A549 (cell line): ENCODE measurements around the gene TAS1R3. TPM values are rescaled to one million over a fixed set of nuclear protein-coding genes. Genes with fewer than 3 reads are reported as not detected.

Experiments used
- BHLHE40 ChIP-seq: IDR thresholded peaks from 2 replicates; pipeline ENCODE4 v1.6.1; 2012; ENCODE audit warnings: low read depth, low read length, inconsistent platforms
- CBX2 ChIP-seq: fragments of 200-600 bp; sonication (generic); IDR thresholded peaks from 2 replicates; pipeline ENCODE4 v1.6.1; 2016; ENCODE audit warnings: low read depth, mild to moderate bottlenecking, borderline replicate concordance
- CHD2 ChIP-seq: fragments of 150-350 bp; IDR thresholded peaks from 2 replicates; pipeline ENCODE4 v1.6.1; 2014; ENCODE audit warnings: low read length; ENCODE audit not compliant: partially characterized antibody
- CHD4 ChIP-seq: fragments of 200-600 bp; sonication (generic); IDR thresholded peaks from 2 replicates; pipeline ENCODE4 v1.6.1; 2016; ENCODE audit warnings: antibody characterized with exemption, mild to moderate bottlenecking, borderline replicate concordance
- EP300 ChIP-seq, 2 experiments: fragments of >200 bp; sonication (Bioruptor Twin); formaldehyde crosslinking; IDR thresholded peaks; 2 replicates in 1 of 2; 3 replicates in 1 of 2; pipeline ENCODE4 v1.6.1; 2016 to 2017
- FOSB ChIP-seq: fragments of 250-450 bp; sonication (Bioruptor Pico); IDR thresholded peaks from 2 replicates; pipeline ENCODE4 v1.5.0; 2020; ENCODE audit warnings: mild to moderate bottlenecking, moderate library complexity
- GATA3 ChIP-seq: IDR thresholded peaks from 2 replicates; pipeline ENCODE4 v1.6.1; 2012; ENCODE audit warnings: borderline replicate concordance
- HDAC2 ChIP-seq: fragments of 200-600 bp; sonication (generic); IDR thresholded peaks from 2 replicates; pipeline ENCODE4 v1.6.1; 2016
- HES2 ChIP-seq: fragments of >200 bp; sonication (Bioruptor Twin); formaldehyde crosslinking; IDR thresholded peaks from 2 replicates; pipeline ENCODE4 v1.6.1; 2016
- HEYL ChIP-seq: fragments of 250-450 bp; sonication (Bioruptor Pico); IDR thresholded peaks from 2 replicates; pipeline ENCODE4 v1.8.0; 2021; ENCODE audit warnings: mild to moderate bottlenecking, moderate library complexity
- HOXA7 ChIP-seq: fragments of 250-450 bp; sonication (Bioruptor Pico); IDR thresholded peaks from 2 replicates; pipeline ENCODE4 v1.5.0; 2020; ENCODE audit warnings: mild to moderate bottlenecking, moderate library complexity
- HOXB5 ChIP-seq: fragments of 250-450 bp; sonication (Bioruptor Pico); IDR thresholded peaks from 2 replicates; pipeline ENCODE4 v1.5.0; 2020; ENCODE audit warnings: mild to moderate bottlenecking, moderate library complexity
- JUN ChIP-seq, 2 experiments: fragments of >200 bp; sonication (Bioruptor Twin); formaldehyde crosslinking; IDR thresholded peaks; 2 replicates in 1 of 2; 3 replicates in 1 of 2; pipeline ENCODE4 v1.6.1; 2016 to 2017
- KDM1A ChIP-seq: fragments of 200-600 bp; sonication (generic); IDR thresholded peaks from 2 replicates; pipeline ENCODE4 v1.6.1; 2016; ENCODE audit warnings: low read depth, mild to moderate bottlenecking
- MAFK ChIP-seq: fragments of 450-650 bp; IDR thresholded peaks from 2 replicates; pipeline ENCODE4 v1.6.1; 2014; ENCODE audit not compliant: partially characterized antibody
- MAX ChIP-seq: IDR thresholded peaks from 2 replicates; pipeline ENCODE4 v1.6.1; 2012
- MAZ ChIP-seq: fragments of 150-350 bp; IDR thresholded peaks from 2 replicates; pipeline ENCODE4 v1.6.1; 2014; ENCODE audit warnings: antibody characterized with exemption, low read depth, low read length, borderline replicate concordance
- NFE2L2 ChIP-seq: fragments of 150-350 bp; conservative IDR thresholded peaks from 2 replicates; pipeline ENCODE4 v1.6.1; 2014; ENCODE audit warnings: low read length
- NR3C1 ChIP-seq: fragments of >200 bp; sonication (Bioruptor Twin); formaldehyde crosslinking; IDR thresholded peaks from 3 replicates; pipeline ENCODE4 v1.6.1; 2017
- PBX3 ChIP-seq: IDR thresholded peaks from 2 replicates; pipeline ENCODE4 v1.6.1; 2012
- POLR2A ChIP-seq: IDR thresholded peaks from 2 replicates; pipeline ENCODE4 v1.6.1; 2012; ENCODE audit warnings: mild to moderate bottlenecking, low read length
- RARB ChIP-seq: fragments of 250-450 bp; sonication (Bioruptor Pico); IDR thresholded peaks from 2 replicates; pipeline ENCODE4 v1.8.0; 2021; ENCODE audit warnings: mild to moderate bottlenecking, moderate library complexity
- RCOR1 ChIP-seq: fragments of 150-350 bp; IDR thresholded peaks from 2 replicates; pipeline ENCODE4 v1.6.1; 2014; ENCODE audit warnings: antibody characterized with exemption, low read length, low read depth
- REST ChIP-seq: fragments of 200-600 bp; sonication (generic); IDR thresholded peaks from 2 replicates; pipeline ENCODE4 v1.6.1; 2016; ENCODE audit warnings: antibody characterized with exemption, mild to moderate bottlenecking, moderate library complexity
- SMC3 ChIP-seq: fragments of >200 bp; sonication (Bioruptor Twin); formaldehyde crosslinking; IDR thresholded peaks from 3 replicates; pipeline ENCODE4 v1.6.1; 2018; ENCODE audit warnings: inconsistent platforms
- SREBF2 ChIP-seq: fragments of 450-650 bp; IDR thresholded peaks from 2 replicates; pipeline ENCODE4 v1.6.1; 2014; ENCODE audit warnings: mild to moderate bottlenecking, moderate library complexity
- TFCP2L1 ChIP-seq: fragments of 250-450 bp; sonication (Bioruptor Pico); IDR thresholded peaks from 2 replicates; pipeline ENCODE4 v1.5.0; 2021; ENCODE audit warnings: mild to moderate bottlenecking
- TP53 ChIP-seq: fragments of 250-450 bp; sonication (Bioruptor Pico); IDR thresholded peaks from 2 replicates; pipeline ENCODE4 v1.5.0; 2021; ENCODE audit warnings: mild to moderate bottlenecking, moderate library complexity
- ZNF302 ChIP-seq: fragments of 250-450 bp; sonication (Bioruptor Pico); IDR thresholded peaks from 2 replicates; pipeline ENCODE4 v1.9.0; 2021; ENCODE audit warnings: inconsistent platforms, mild to moderate bottlenecking, moderate library complexity
- ZSCAN20 ChIP-seq: fragments of 250-450 bp; sonication (Bioruptor Pico); IDR thresholded peaks from 2 replicates; pipeline ENCODE4 v1.8.0; 2022; ENCODE audit warnings: mild to moderate bottlenecking, moderate library complexity
- polyA plus RNA-seq, 4 experiments: library from polyadenylated mRNA; depleted of rRNA in 3 of 4; stranded (reverse); fragments of >200 nt; fragmentation: RNase III in 1 of 4; extraction: RNeasy Plus Mini Kit Qiagen cat#74134 plus additional on column Dnase treatment in 1 of 4; gene quantifications; 2 replicates in 3 of 4; 3 replicates in 1 of 4; pipeline ENCODE4 v1.2.3, GENCODE V29; 2011 to 2017
- TF ChIP-seq, protein P1 (sequence below): fragments of 150-350 bp; IDR thresholded peaks from 2 replicates; pipeline ENCODE4 v1.6.1; 2014; ENCODE audit warnings: low read depth, mild to moderate bottlenecking, low read length
- TF ChIP-seq, protein P2 (sequence below): fragments of 450-650 bp; IDR thresholded peaks from 2 replicates; pipeline ENCODE4 v1.6.1; 2014; ENCODE audit warnings: antibody characterized with exemption
- TF ChIP-seq, protein P3 (sequence below): fragments of >200 bp; sonication (Bioruptor Twin); formaldehyde crosslinking; IDR thresholded peaks from 3 replicates; pipeline ENCODE4 v1.6.1; 2016
- TF ChIP-seq, protein P4 (sequence below): fragments of 250-450 bp; sonication (Bioruptor Pico); IDR thresholded peaks from 2 replicates; pipeline ENCODE4 v1.5.0; 2021; ENCODE audit warnings: mild to moderate bottlenecking, moderate library complexity, borderline replicate concordance

Gene TAS1R3
- polyA plus RNA-seq, 2 of the 4 experiments (the other 2 are of a cell fraction): 0.05 to 0.15 TPM

- no peak for TF ChIP-seq REST
- no peak for TF ChIP-seq MAFK
- 0 out of 2 replicates have a peak, but pooled peaks have one; percentile 28 for TF ChIP-seq ZNF302 (CRISPR knock-in tag)
- TF ChIP-seq, protein P1, sequence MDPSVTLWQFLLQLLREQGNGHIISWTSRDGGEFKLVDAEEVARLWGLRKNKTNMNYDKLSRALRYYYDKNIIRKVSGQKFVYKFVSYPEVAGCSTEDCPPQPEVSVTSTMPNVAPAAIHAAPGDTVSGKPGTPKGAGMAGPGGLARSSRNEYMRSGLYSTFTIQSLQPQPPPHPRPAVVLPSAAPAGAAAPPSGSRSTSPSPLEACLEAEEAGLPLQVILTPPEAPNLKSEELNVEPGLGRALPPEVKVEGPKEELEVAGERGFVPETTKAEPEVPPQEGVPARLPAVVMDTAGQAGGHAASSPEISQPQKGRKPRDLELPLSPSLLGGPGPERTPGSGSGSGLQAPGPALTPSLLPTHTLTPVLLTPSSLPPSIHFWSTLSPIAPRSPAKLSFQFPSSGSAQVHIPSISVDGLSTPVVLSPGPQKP: no peak
- no peak for TF ChIP-seq NFE2L2
- TF ChIP-seq HDAC2: no peak
- TF ChIP-seq CBX2: no peak
- TF ChIP-seq JUN (IDR thresholded peaks at IDR 0.05): no peak
- no peak for TF ChIP-seq PBX3
- no peak for TF ChIP-seq KDM1A
- no peak for TF ChIP-seq ZSCAN20 (CRISPR knock-in tag)
- TF ChIP-seq MAZ: no peak
- TF ChIP-seq TP53 (CRISPR knock-in tag): no peak
- TF ChIP-seq, protein P2, sequence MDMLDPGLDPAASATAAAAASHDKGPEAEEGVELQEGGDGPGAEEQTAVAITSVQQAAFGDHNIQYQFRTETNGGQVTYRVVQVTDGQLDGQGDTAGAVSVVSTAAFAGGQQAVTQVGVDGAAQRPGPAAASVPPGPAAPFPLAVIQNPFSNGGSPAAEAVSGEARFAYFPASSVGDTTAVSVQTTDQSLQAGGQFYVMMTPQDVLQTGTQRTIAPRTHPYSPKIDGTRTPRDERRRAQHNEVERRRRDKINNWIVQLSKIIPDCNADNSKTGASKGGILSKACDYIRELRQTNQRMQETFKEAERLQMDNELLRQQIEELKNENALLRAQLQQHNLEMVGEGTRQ: peak; percentile 86
- no peak for TF ChIP-seq SMC3
- no peak for TF ChIP-seq HOXA7
- no peak for TF ChIP-seq RCOR1
- TF ChIP-seq CHD4: no peak
- no peak for TF ChIP-seq FOSB (CRISPR knock-in tag)
- no peak for TF ChIP-seq EP300 (IDR thresholded peaks at IDR 0.05)
- TF ChIP-seq, protein P3, sequence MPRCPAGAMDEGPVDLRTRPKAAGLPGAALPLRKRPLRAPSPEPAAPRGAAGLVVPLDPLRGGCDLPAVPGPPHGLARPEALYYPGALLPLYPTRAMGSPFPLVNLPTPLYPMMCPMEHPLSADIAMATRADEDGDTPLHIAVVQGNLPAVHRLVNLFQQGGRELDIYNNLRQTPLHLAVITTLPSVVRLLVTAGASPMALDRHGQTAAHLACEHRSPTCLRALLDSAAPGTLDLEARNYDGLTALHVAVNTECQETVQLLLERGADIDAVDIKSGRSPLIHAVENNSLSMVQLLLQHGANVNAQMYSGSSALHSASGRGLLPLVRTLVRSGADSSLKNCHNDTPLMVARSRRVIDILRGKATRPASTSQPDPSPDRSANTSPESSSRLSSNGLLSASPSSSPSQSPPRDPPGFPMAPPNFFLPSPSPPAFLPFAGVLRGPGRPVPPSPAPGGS: no peak
- peak; percentile 69; the same call in 1 of the 2 replicates for TF ChIP-seq HOXB5 (CRISPR knock-in tag)
- TF ChIP-seq RARB (CRISPR knock-in tag): no peak
- TF ChIP-seq POLR2A: no peak
- no peak for TF ChIP-seq HEYL
- no peak for TF ChIP-seq TFCP2L1 (CRISPR knock-in tag)
- TF ChIP-seq SREBF2: no peak
- TF ChIP-seq GATA3: no peak
- no peak for TF ChIP-seq NR3C1
- peak; percentile 75 for TF ChIP-seq MAX
- no peak for TF ChIP-seq HES2
- TF ChIP-seq CHD2: no peak
- TF ChIP-seq, protein P4, sequence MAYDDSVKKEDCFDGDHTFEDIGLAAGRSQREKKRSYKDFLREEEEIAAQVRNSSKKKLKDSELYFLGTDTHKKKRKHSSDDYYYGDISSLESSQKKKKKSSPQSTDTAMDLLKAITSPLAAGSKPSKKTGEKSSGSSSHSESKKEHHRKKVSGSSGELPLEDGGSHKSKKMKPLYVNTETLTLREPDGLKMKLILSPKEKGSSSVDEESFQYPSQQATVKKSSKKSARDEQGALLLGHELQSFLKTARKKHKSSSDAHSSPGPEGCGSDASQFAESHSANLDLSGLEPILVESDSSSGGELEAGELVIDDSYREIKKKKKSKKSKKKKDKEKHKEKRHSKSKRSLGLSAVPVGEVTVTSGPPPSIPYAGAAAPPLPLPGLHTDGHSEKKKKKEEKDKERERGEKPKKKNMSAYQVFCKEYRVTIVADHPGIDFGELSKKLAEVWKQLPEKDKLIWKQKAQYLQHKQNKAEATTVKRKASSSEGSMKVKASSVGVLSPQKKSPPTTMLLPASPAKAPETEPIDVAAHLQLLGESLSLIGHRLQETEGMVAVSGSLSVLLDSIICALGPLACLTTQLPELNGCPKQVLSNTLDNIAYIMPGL (CRISPR knock-in tag): no peak
- TF ChIP-seq BHLHE40: peak; percentile 58
Observed at GRCh38 chr1:1304331-1305299, 26.5 kb upstream of the TAS1R3 start (continued).
